HG02884 (cell line): ENCODE data around the gene LRTM2.

Experiments used
- ATAC-seq: cut with Tn5 transposase; IDR thresholded peaks from one replicate; pipeline ENCODE4 v1.9.1; 2021; ENCODE audit warnings: mild to moderate bottlenecking, moderate library complexity; ENCODE audit not compliant: unreplicated experiment

The LRTM2 gene

DNA sequence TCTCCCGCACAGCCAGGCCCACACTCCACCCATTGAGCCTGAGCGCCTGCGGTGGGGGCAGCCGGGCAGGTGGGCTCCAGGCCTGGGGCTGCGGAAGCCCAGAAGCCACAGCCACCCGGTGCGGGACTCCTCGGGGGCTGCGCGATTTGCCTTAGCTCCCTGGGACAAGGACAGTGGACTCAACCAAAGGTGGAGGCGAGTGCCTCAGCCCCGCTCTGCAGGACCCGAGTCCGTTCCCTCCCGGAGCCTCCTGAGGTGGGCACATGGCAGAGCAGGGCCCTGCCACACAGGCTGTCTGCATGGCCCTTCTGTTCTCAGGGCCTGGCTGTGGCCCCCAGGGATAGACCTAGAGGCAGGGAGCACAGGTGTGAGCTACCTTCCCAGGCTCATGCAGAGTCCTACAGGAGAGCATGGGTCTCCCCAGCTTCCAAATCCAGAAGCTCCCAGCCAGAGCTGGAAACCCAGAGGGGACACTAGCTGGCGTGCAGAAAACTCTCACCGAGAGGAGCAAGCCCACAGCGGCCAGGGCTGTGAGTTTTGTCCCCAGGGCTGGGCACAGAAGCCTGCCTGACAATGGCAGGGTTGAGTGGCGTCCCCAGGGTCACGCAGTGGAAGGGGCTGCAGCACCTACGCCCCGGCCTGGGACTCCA lies 22.2 kb upstream of the LRTM2 start:
- no peak for ATAC-seq

DNA sequence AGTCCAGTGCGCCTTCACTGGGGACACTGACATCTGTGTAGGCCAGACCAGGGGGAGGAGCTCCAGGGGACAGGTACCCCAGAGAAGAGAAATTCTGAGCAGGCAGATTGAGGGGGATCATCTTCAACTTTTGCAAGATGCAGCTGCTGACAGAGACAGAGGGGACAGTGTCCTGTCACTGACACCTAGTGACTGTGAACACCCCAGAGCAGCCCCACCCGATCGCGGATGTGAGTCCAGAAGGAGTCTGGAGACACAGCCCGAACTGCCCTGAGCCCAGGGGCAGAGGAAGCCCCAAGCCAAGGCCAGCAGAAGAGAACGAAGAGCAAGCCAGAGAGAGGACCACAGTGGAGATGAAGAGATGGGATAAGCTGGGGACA lies 21.7 kb upstream of the LRTM2 start:
- no peak for ATAC-seq

- no peak for ATAC-seq
These were observed 21.1 kb upstream of the LRTM2 start for GRCh38 chr12:1799051-1799881.

GRCh38 chr12:1799882-1800400 lies 20.4 kb upstream of the LRTM2 start:
- ATAC-seq = no peak

DNA sequence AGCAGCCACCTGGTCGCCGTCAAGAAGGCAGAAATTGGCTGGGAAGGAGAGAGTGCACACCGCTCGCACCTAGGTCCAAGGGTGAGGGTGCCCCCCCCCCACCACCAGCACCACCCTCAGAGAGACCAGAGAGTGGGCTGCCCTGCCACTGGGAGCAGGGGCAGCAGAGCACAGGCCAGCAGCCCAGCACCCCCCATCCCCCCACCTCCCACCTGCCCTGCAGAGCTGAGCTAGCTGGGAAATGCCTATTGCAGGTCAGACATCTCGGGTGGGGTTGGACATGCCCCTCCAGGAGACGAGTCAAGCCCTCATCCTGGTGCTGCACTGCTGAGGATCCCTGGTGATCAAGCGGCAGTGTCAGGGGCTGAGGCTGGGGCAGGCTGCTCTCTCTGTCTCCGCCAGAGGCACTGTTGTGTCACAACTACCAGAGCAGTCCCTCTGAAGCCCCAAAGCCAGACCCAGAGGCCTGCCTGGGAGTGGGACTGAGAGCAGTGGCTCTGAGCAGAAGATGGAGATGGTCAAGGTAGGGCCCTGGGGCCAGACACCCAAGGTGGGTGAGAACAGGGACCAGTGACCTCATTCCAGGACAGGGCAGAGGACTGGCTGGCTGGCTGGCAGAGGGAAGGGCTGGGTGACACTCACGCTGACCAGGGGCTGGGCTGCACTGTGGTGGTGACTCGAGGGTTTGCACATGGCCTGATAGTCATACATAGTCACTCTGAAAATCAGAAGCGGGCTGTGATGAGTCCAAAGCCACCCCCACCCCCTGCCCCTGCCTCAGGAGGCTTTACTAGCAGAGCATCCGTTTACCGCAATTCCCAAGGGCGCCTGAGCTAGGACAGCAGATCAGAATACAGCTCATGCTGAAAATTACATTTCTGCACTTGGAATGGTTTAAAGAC lies 19.7 kb upstream of the LRTM2 start:
- no peak for ATAC-seq

DNA sequence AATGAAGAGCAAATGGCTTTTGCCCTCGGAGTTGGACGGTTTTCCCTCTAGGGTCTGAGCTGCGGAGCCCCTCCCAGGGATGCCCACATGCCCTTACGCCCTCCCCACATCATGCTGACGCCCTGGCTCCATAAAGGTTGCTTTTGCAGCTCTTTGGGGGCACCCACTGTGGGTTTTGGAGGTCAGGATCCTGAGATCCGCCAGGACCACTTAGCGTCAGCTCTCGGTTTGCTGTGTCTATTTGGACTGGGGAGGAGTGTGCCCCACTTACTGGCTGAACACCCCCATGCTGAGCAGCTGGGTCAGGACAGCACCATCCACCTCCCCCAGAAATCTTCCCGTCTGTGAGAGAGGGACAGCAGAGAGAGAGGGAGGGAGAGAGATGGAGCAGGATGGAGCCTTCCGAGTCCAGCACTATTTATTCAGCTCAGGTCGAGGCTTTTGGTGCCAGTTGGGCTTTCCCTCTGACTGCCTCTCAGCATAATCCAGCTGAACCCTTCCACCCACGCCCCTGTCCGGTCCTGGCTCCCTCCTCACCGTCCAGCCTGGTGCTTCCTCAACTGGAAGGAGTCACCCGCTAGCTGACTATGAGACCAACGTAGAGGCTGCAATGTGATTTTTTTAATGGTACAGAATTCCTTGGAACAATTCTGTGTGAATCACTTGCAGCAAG lies 18.9 kb upstream of the LRTM2 start:
- no peak for ATAC-seq

- ATAC-seq = no peak
These were observed 16.6 kb upstream of the LRTM2 start for GRCh38 chr12:1803736-1804135.

GRCh38 chr12:1804545-1805332 lies 15.6 kb upstream of the LRTM2 start:
- peak; percentile 84 for ATAC-seq

DNA sequence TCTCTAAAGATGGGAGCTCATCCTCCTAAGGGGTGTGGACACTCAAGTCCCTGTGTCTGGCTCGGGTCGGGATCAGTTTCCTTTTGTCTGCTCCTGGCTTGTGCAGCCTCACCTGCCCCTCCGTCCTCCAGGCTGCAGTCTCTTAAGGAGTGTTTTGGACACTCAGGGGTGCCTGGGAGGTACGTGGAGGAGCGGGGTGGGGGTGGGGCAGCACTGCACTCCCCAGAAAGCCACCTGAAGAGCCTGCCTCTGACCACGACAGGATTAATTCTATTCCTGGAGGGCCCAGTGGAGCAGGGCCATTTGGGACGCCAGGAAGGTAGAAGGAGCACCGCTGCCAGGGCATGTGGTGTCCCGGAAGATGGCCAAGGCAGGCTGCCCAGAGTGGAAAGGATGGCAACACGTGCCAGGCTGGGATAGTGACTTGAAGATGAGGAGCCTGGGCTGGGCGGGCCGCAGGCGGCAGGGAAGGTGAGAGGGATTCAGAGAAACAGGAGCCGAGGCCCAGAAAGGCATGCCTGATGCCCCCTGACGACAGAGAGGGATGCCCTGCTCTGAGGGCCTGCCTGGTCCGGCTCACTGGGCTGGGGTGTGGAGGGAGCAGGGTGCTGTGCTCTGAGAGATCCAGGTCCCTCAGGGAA lies 14.8 kb upstream of the LRTM2 start:
- no peak for ATAC-seq

DNA sequence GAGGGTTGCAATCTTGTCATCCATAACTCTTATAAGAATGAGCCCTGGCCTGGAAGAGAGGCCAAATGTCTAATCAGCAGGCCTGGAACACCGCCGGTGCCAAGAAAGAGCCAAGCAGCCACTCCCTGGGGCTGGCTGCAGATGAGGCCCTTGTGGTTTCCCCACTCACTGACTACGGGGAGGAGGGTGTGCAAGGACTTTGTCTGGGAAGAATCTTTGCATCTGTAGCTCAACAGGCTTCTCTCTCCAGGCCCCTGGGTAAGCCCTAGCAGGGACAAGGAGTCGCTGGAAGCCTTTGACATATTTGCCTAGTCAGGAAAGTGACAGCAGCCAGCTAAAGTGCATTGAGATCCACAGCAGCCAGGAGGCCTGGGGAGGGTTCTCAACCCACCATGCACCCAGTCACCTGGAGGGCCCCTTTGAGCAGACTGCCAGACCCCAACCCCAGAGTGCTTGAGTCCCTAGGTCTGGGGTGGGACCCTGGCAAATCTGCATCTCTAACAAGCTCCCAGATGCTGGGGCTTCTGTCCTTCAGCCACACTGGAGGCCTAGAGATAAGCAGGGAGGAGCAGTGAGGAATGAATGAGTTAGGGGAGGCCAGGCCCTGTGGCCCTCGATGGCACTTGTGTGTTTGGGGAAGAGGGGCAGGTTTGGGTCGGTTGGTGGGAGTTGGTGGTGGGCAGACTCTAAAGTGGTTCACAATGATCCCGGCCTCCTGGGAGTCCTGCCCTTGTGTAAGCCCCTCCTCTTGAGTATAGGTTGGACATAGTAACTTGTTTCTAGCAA lies 13.9 kb upstream of the LRTM2 start:
- no peak for ATAC-seq

- no peak for ATAC-seq
These were observed 13.1 kb upstream of the LRTM2 start for GRCh38 chr12:1807087-1807860.

- ATAC-seq = no peak
These were observed 12.1 kb upstream of the LRTM2 start for GRCh38 chr12:1808036-1808797.

DNA sequence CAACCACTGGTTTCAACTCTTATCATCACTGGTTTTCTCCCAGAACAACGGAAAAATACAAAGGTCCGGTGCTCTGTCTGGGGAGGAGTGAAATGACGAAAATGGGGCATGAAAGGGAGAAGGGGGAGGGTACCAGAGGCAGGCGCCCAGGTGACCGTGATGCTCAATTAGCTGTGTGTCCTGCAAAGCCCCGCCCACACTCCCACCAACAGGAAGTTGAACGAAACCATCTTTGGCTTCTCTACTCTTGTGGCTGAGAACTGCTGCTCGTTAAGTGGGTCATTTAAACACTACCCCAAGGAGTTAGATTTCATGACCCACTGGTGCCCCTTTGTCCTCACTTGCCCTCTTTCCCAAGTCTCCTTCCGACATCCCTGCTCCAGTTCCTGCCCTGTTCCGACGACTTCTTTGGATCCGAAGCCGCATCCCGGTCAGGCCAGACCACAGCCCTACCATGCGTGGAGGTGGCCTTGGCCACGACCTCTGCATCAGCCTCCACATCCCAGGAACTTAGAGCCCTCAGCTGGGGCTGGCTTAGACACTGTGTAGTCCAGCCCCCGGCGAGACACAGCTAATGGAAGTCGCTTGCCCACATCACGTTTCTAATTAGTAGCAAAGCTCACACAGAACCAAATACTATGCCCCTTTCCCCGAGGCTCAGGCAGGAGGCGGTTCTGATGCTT lies 11.4 kb upstream of the LRTM2 start:
- no peak for ATAC-seq

GRCh38 chr12:1809591-1810190 lies 10.7 kb upstream of the LRTM2 start:
- no peak for ATAC-seq

DNA sequence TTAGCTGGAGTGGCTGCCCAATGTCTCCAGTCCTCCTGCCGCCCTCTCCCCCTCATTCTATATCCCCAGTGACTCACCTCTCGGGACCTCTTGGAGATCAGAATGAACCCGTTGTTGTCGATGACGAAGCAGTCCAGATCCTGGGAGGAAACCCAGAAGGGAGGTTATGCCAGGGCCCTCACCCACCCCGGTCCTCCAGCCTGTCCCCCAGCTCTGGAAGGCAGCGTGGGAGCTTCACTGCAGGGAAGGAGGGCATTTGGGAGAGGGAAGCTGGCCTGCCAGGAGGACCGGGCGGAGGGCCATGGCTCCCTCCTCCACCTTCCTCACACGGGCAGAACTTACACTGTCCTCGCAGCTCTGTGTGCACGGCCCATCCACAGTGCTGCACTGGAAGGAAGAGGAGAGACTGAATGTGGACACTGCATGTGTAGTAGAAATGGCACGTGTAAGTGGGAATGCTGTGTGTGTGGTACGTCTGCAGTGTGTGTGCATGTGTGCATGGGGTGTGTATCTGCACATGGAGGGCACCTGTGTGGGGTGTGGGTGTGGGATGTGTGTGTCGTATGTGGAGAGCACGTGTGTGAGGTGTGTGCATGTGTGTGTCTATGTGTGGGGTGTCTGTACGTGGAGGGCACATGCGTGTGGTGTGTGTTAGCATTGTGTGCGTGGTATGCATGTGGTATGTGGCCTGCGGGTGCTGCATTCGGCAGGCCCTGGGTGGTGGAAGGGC lies 10.0 kb upstream of the LRTM2 start:
- ATAC-seq = no peak

DNA sequence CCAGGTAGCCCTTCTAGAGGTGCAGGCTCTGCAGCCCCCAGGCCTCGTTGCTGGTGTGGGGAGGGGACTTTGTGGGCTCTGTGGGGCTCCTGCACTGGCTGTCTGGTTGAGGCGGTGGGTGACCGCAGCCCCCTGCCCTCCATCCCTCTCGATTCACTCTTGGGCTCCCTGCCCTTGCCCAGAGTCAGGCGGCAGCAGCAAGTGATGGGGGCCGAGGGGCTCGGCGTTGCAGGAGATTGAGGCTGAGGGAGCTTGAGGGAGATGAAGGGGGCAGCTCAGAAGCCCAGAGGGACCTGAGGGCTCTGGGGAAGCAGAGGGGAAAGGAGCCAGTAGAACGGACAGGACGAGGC lies 9.5 kb upstream of the LRTM2 start:
- no peak for ATAC-seq
